Trophoblast cell (in vitro differentiated cells and primary cell): ENCODE measurements around the gene TSSK6.

Experiments used
- DNase-seq, 2 donors: peaks; one replicate each; pipeline ENCODE4 v3.0.0-alpha.2; 2016
- H2AFZ ChIP-seq: 2 replicates; pipeline ENCODE4 v1.6.1; 2013; ENCODE audit warnings: low read length, moderate library complexity, mild to moderate bottlenecking; ENCODE audit not compliant: insufficient read depth, poor library complexity
- H2AK5ac ChIP-seq: 2 replicates; pipeline ENCODE4 v1.6.1; 2013; ENCODE audit warnings: mild to moderate bottlenecking, low read length
- H2BK120ac ChIP-seq: 2 replicates; pipeline ENCODE4 v1.6.1; 2013; ENCODE audit warnings: low read length, mild to moderate bottlenecking, moderate library complexity; ENCODE audit not compliant: insufficient read depth, poor library complexity
- H2BK12ac ChIP-seq: 2 replicates; pipeline ENCODE4 v1.6.1; 2013; ENCODE audit warnings: mild to moderate bottlenecking, low read length, moderate library complexity
- H2BK5ac ChIP-seq: 2 replicates; pipeline ENCODE4 v1.6.1; 2013; ENCODE audit warnings: low read length, low read depth, moderate library complexity, mild to moderate bottlenecking; ENCODE audit not compliant: poor library complexity
- H3K14ac ChIP-seq: 2 replicates; pipeline ENCODE4 v1.6.1; 2013; ENCODE audit warnings: mild to moderate bottlenecking, low read length
- H3K18ac ChIP-seq: 2 replicates; pipeline ENCODE4 v1.6.1; 2013; ENCODE audit warnings: mild to moderate bottlenecking, low read length
- H3K23ac ChIP-seq: 2 replicates; pipeline ENCODE4 v1.6.1; 2013; ENCODE audit warnings: low read length
- H3K27ac ChIP-seq: 2 replicates; pipeline ENCODE4 v1.5.1; 2013; ENCODE audit warnings: low read depth, mild to moderate bottlenecking, inconsistent platforms, low read length, moderate library complexity
- H3K27me3 ChIP-seq: 2 replicates; pipeline ENCODE4 v1.6.1; 2013; ENCODE audit warnings: inconsistent platforms, mild to moderate bottlenecking, low read length, moderate library complexity; ENCODE audit not compliant: insufficient read depth
- H3K36me3 ChIP-seq, 2 experiments: 1 replicate in 1 of 2; 2 replicates in 1 of 2; pipeline ENCODE4 v1.6.1; 2013; ENCODE audit warnings: low read length in 2 of 2, mild to moderate bottlenecking in 2 of 2, moderate library complexity in 1 of 2; ENCODE audit not compliant: insufficient read depth in 2 of 2, control insufficient read depth in 1 of 2
- H3K4ac ChIP-seq: 2 replicates; pipeline ENCODE4 v1.6.1; 2013; ENCODE audit warnings: low read depth, mild to moderate bottlenecking, low read length, moderate library complexity
- H3K4me1 ChIP-seq, 2 experiments: 1 replicate in 1 of 2; 2 replicates in 1 of 2; pipeline ENCODE4 v1.6.1; 2013; ENCODE audit warnings: low read length in 2 of 2, mild to moderate bottlenecking in 2 of 2, moderate library complexity in 1 of 2; ENCODE audit not compliant: insufficient read depth in 2 of 2, control insufficient read depth in 1 of 2
- H3K4me2 ChIP-seq: 2 replicates; pipeline ENCODE4 v1.6.1; 2013; ENCODE audit warnings: inconsistent platforms, mild to moderate bottlenecking, low read length, moderate library complexity
- H3K4me3 ChIP-seq: 2 replicates; pipeline ENCODE4 v1.5.1; 2013; ENCODE audit warnings: mild to moderate bottlenecking, low read depth, low read length, inconsistent platforms
- H3K79me1 ChIP-seq: one replicate; pipeline ENCODE4 v1.6.1; 2013; ENCODE audit warnings: low read length
- H3K79me2 ChIP-seq: 2 replicates; pipeline ENCODE4 v1.6.1; 2013; ENCODE audit warnings: low read length, mild to moderate bottlenecking; ENCODE audit not compliant: control insufficient read depth, insufficient read depth, poor library complexity
- H3K9ac ChIP-seq: 2 replicates; pipeline ENCODE4 v1.6.1; 2013; ENCODE audit warnings: mild to moderate bottlenecking, low read length
- H3K9me3 ChIP-seq: 2 replicates; pipeline ENCODE4 v1.6.1; 2013; ENCODE audit warnings: low read depth, mild to moderate bottlenecking, control low read depth, inconsistent platforms, low read length; ENCODE audit not compliant: insufficient read depth
- H4K12ac ChIP-seq: 2 replicates; pipeline ENCODE4 v1.6.1; 2013; ENCODE audit warnings: low read depth, mild to moderate bottlenecking, low read length, moderate library complexity
- H4K8ac ChIP-seq: 2 replicates; pipeline ENCODE4 v1.6.1; 2013; ENCODE audit warnings: low read depth, mild to moderate bottlenecking, low read length, moderate library complexity
- H4K91ac ChIP-seq: one replicate; pipeline ENCODE4 v1.6.1; 2013; ENCODE audit warnings: low read depth, mild to moderate bottlenecking, low read length, moderate library complexity
- WGBS: extraction: QIAGEN DNeasy Blood & Tissue Kit; methylation state at CpG from one replicate; pipeline ENCODE4 v1.1.7; 2013; ENCODE audit warnings: missing lambda C conversion rate; ENCODE audit not compliant: insufficient read length, insufficient coverage; ENCODE audit errors: extremely low coverage; 5-methylcytosine and 5-hydroxymethylcytosine counted together

The TSSK6 gene

DNA sequence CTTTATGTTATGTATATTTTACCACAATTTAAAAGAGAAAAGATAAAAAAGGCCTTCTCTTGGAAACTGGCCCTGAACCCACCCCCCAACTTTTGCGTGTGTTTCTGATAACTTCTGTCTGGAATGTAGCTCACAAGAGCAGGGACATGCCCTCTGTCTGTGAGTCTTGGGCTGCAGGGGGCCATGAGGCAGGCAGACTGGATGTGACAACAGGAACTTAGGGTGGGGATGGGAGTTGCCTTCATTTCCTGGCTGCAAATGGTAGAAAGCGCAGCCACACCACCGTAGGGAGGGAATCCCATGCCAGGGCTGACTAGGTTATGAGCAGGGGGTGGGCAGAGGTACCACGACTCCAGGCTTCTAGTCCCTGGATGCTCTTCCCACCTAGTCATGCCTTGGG, 44.6 kb upstream of the TSSK6 start:
- Histone ChIP-seq H3K23ac (no peak overlapping the region), H2BK120ac (no peak overlapping the region), H4K8ac (no peak overlapping the region), H3K14ac (no peak overlapping the region), H3K4me1 (no peaks in the 10 kb centered on the region), H2AK5ac (no peak overlapping the region), H3K4me3 (no peak overlapping the region), H3K4me2 (no peak overlapping the region), H3K9ac (no peak overlapping the region), H3K36me3 (no peaks in the 10 kb centered on the region), H3K18ac (no peak overlapping the region), H3K79me2 (no peaks in the 10 kb centered on the region), H3K9me3 (no peaks in the 10 kb centered on the region), H3K27ac (no peak overlapping the region), H3K27me3 (no peaks in the 10 kb centered on the region), H3K4ac (no peak overlapping the region), H3K79me1 (no peaks in the 10 kb centered on the region), H2BK5ac (no peak overlapping the region), H4K91ac (no peak overlapping the region), H2AFZ (no peak overlapping the region), H4K12ac (no peak overlapping the region), H2BK12ac (no peak overlapping the region)
- WGBS, result no CpG with 5 or more reads among the region's 4 CpGs
- DNase-seq, result no peak

DNA sequence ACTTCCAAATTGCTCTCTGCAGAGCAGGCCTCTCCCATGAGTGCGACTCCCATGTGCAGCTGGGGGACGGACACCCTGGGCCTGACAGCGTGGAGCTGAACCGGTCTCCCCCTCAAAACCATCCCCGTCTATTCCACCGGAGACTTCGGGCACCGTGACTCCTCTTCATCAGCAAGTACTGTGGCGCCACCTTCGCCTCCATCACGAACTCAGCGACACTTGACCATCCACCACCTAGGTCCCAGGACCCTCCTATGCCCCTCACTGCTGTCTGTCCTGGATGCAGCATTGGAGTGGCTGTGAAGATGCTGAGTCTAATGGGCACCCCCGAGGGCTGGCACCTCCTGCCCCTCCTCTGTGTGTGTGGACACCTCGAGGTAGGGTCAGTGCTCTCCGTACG, 43.3 kb upstream of the TSSK6 start:
- Histone ChIP-seq H3K4me2 (no peak overlapping the region), H3K4me3 (no peak overlapping the region), H3K4me1 (no peaks in the 10 kb centered on the region), H3K14ac (no peak overlapping the region), H3K9me3 (no peaks in the 10 kb centered on the region), H3K79me2 (no peaks in the 10 kb centered on the region), H3K9ac (no peak overlapping the region), H2AFZ (no peak overlapping the region), H3K36me3 (no peaks in the 10 kb centered on the region), H3K27me3 (no peaks in the 10 kb centered on the region), H3K18ac (no peak overlapping the region), H3K23ac (no peak overlapping the region), H4K12ac (peak overlapping the region; percentile 27), H4K91ac (no peak overlapping the region), H3K79me1 (no peaks in the 10 kb centered on the region), H2AK5ac (no peak overlapping the region), H2BK5ac (no peak overlapping the region), H3K4ac (no peak overlapping the region), H2BK12ac (no peak overlapping the region), H2BK120ac (no peak overlapping the region), H3K27ac (no peak overlapping the region), H4K8ac (no peak overlapping the region)
- no peak for DNase-seq
- WGBS, result no CpG with 5 or more reads among the region's 16 CpGs

GRCh38 chr19:19558055-19558454, 42.7 kb upstream of the TSSK6 start:
- Histone ChIP-seq H4K12ac (no peak overlapping the region), H3K27ac (no peak overlapping the region), H3K14ac (no peak overlapping the region), H3K23ac (no peak overlapping the region), H2AFZ (no peak overlapping the region), H2BK120ac (no peak overlapping the region), H2BK5ac (no peak overlapping the region), H3K18ac (no peak overlapping the region), H4K91ac (no peak overlapping the region), H3K36me3 (no peaks in the 10 kb centered on the region), H3K79me2 (no peaks in the 10 kb centered on the region), H3K9ac (no peak overlapping the region), H3K27me3 (no peaks in the 10 kb centered on the region), H3K79me1 (no peaks in the 10 kb centered on the region), H3K4me1 (no peaks in the 10 kb centered on the region), H2BK12ac (no peak overlapping the region), H3K4me2 (no peak overlapping the region), H3K4me3 (no peak overlapping the region), H3K9me3 (no peaks in the 10 kb centered on the region), H2AK5ac (no peak overlapping the region), H3K4ac (no peak overlapping the region), H4K8ac (no peak overlapping the region)
- WGBS, result no CpG with 5 or more reads among the region's 15 CpGs
- no peak for DNase-seq

DNA sequence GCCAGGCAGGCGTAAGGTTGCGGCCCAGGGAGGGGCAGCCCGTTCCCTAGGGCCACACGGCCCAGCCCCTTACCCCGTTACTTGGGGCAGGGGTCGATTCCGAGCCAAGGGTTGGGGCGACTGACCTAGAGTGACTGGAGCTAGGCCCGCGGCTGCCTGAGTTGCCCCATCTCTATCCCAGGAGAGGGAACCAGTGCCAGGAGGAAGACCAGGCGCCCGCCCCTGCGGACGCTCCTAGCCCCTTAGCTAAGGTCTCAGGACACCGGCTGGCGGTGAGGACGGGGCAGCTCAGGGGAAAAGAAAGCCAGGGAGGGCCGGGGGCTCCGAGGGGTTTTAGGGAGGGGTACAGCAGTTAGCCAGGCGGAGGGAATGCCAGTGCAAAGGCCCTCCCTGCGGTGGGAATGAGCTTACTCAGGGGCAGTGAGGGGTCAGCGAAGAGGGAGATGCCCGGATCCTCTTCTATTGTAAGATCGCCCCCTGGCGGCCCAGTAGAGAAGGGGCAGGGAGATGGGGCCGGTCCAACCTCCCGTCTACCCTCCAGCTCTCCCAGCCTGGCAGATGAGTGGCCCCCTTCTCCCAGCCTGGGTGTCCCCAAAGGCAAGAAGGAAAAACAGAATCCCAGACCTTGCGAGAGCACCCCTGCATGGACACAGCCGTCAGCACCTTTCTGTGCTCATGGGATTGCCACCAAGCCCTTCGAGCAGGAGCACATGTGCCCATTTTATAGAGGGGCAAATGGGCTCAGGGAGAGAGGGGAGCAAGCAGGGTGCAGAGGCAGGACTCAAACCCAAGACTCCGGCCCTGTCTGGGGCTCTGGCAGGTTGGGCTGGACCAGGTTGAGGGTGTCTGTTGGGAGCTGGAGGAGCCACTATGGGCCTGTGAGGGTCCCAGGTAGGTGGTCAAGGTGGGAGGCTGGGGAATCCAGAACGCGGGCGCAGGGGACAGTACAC, 39.0 kb upstream of the TSSK6 start:
- H3K4ac ChIP-seq, result no peak overlapping the region
- H3K4me1 ChIP-seq, result peaks cover 6 to 10% of the 10 kb centered on the region in 2 experiments
- no peak overlapping the region for H4K8ac ChIP-seq
- DNase-seq, result peak in 1 of 2 donors; percentile 72
- no peak overlapping the region for H3K14ac ChIP-seq
- H3K27ac ChIP-seq, result no peak overlapping the region
- H2BK12ac ChIP-seq, result no peak overlapping the region
- H3K79me2 ChIP-seq, result no peaks in the 10 kb centered on the region
- H3K9me3 ChIP-seq, result peaks cover 2% of the 10 kb centered on the region
- H2BK5ac ChIP-seq, result no peak overlapping the region
- H3K36me3 ChIP-seq, result no peaks in the 10 kb centered on the region
- no peak overlapping the region for H2AFZ ChIP-seq
- no peak overlapping the region for H2BK120ac ChIP-seq
- H3K27me3 ChIP-seq, result no peaks in the 10 kb centered on the region
- H3K18ac ChIP-seq, result no peak overlapping the region
- H3K23ac ChIP-seq, result no peak overlapping the region
- H2AK5ac ChIP-seq, result no peak overlapping the region
- no peak overlapping the region for H4K12ac ChIP-seq
- WGBS, result no CpG with 5 or more reads among the region's 34 CpGs
- no peak overlapping the region for H4K91ac ChIP-seq
- no peaks in the 10 kb centered on the region for H3K79me1 ChIP-seq
- peak overlapping the region; percentile 23 for H3K4me3 ChIP-seq
- H3K9ac ChIP-seq, result no peak overlapping the region
- no peak overlapping the region for H3K4me2 ChIP-seq
